HG03378 (cell line): ENCODE data around the gene FXYD4.
A peak's percentile ranks its signal among the peaks of the same experiment; 100 is the strongest.

Experiments
- ATAC-seq: cut with Tn5 transposase; IDR thresholded peaks from one replicate; pipeline ENCODE4 v1.9.1; 2021; ENCODE audit warnings: mild to moderate bottlenecking, moderate library complexity; ENCODE audit not compliant: unreplicated experiment

FXYD4 gene

DNA sequence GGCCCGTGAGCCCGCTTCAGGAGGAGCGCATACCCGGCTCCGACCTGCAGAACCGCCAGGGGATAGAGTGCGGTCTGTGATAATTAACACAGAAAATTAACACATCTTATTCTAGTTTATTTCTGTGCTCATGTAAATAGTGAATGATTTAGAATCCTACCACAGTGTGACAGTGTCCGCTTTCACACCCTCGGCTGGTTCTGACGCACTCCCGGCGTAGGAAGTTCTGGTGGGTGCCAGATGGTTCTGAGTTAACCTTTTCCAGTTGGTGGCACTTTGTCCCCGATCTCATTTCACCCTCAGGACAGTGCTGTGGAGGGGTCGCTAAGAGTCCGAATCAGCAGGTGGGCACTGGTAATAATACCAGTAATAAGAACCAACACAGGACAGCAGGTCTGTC, 28.3 kb upstream of the FXYD4 start:
- no peak for ATAC-seq

DNA sequence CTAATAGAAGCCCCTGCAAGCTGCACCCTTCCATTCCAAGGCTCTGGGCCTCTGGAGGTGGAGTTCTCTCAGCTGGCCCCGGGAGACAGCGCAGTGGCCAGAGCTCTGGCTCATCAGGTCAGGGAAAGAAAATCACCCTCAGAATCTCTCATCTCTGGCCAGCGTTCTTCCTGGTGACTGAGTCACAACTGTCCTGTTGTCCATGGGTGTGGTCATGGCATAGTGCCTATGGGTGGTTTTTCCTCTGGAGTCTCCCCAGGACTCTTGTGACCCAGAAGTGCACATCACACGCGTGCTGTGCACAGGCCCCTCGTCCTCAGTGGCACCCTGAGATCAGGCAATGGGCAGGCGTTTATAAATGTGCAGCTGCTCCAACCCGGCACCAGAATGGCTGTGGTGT, 27.4 kb upstream of the FXYD4 start:
- ATAC-seq, result no peak

DNA sequence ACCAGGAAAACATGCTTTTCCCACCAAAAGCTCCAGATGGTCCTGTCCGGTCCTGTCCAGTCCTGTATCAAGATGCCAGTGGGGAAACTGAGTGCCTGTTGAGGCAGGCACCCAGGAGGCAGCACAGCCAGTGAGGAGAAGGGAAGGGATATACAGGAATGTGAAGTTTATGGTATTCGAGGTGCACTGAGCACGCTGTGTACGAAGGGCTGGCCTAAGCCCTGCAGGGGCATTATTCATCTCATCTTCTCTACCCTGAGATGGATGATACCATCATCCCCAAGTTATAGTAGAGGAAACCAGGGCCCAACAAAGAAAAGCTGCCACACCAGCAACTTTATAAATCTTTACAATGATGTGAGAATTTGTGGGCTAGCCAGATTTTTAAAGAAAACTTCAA, 23.4 kb upstream of the FXYD4 start:
- no peak for ATAC-seq

DNA sequence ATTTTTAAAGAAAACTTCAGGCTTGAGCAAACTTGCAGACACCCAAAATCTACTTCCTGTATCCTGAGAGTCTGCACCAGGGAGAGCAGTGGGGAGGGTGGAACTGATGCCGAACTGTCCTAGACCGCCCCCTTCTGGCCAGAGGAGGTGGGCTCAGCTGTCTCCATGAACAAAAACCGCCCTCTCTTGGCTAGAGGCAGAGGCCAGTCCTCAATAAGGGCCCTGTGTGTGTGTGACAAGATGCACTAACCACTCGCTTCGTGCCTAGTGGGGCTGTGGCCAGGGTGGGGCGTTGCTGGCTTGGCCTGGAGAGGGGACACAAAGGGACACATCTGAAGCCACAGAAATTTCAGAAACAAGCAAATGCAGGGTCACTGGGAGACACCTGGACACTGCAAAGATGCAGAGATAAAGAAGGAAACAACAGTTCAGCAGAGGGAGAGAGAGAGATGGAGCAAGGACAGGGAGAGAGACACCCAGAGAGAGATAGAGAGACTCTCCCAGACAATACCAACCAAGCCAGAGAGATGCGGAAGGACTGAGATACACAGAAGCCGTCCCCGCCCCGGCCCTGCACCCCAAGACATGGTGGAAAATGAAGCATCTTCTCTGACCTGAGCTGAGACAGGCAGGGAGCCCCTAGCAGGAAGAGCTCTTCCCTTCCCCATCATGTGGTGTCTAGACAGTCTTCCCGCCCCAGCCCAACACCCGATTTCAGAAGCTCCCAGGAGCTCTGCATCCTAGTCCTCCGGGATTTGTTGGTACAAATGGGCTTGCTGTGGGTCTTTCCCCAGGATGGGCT, 22.7 kb upstream of the FXYD4 start:
- ATAC-seq, result peak; percentile 98

DNA sequence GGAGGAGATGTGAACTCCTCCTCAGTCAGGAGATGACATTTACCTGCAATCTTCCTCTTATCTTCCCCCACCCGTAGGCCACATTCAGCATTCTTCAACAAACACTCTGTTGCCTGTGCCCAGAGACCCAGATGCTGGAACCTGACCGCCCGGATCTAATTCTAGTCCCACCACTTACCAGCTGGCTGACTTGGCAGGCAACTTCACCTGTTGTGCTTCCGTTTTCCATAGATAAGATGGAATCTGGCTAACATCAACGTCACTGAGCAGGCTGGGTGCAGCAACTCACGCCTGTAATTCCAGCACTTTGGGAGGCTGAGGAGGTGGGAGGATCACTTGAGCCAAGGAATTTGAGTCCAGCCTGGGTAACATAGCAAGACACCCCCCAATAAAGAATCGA, 21.3 kb upstream of the FXYD4 start:
- ATAC-seq, result no peak

DNA sequence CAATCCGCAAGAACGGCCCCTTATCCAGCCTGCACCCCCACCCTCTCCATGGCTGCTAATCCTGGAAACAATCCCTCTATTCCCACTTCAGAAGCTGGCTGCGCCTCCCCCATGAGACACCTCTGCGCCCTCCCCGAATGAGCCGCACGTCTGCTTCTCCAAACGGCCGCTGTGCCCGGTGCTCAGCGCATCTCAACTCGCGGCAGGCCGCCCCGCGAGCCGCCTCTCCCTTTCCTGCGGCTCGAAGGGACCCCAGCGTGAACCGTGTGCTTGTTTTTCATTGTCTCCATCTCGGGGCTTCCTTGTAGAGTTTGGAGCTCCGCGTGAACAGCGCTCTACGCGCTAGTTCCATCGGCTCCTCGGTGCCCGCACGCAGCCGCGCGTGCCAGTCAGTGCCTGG, 20.8 kb upstream of the FXYD4 start:
- no peak for ATAC-seq

DNA sequence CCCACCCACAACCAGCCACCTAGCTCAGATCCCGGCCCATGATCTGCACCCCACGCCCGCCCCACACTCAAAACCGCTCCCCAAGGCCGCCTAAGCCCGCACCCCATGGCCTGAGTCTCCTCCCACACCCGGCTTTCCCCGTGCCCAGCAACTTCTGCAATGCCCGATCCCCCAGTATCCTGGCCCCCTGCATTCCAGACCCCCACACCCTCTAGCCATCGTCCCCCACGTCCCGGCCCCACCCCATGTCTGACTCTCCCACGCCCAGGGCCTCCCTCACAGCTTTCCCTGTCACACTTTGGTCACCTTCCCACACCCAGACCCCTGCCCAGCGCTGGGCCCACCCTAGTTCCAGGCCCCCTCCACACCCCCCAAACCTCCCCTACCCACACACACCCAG, 20.1 kb upstream of the FXYD4 start:
- no peak for ATAC-seq

DNA sequence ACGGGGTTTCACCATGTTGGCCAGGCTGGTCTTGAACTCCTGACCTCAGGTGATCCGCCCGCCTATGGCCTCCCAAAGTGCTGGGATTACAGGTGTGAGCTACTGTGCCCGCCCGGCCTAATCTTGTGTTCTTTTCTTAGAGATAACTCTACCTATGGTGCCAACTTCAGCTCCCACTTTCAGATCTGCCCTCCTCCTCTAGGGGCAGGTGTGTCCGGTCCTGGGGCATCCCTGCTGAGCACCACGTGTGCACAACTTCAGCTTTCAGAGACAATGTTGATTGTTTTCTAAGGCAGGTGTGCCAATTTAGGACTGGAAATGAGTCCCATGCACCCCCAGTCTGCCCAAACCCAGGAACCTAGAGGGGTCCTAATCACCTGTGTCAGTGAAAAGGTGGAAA, 18.5 kb upstream of the FXYD4 start:
- no peak for ATAC-seq

DNA sequence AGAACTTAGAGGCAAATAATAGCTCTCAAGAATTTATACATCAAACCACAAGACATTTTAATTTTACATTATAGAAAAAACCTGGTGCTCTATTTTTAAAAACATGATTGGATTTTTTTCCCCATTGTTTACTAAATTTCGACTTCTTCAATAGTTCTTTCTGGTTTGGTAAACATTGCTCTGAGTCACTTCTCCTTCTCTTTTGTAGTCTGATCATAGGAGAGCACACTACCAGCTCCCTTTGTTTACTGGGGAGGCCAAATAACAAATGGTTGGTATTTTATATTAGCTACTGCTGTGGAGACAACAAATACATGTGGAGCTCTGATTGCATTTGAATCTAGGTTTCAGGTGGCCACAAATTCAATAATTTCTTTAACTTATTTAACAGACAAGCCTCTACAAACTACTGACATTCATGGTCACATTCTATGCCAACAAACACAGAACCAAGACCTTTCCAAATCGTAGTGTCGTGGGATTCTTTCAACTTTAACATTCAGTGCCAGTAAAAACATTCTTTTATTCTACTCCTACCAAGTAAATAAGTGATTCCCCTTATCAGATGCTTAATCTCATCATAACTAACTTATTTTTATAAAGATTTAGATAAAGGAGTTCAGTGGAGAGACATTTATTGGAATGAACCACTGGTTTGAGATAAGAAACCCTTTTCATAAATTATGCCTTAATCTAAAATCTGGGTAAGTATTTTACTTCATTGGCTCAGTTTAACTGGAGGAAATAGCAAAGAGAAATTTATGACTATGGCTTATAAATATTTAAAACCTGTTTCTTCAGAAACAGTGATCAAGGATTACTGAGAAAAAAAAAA, 17.7 kb upstream of the FXYD4 start:
- ATAC-seq, result no peak

DNA sequence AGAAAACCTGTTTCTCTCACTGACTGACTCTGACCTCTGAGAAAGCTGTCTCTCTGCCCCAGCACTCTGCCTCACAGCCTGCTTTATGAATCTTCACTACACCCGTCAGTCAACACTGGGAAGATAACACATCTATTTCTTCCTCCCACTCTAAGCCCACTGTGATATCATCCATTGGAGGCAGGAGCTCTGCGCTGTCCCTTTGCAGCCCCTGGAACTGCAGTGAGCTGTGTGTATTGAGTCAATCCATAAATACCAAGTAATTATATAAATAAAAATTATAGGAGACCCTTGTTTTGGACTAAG, 17.2 kb upstream of the FXYD4 start:
- ATAC-seq, result no peak

DNA sequence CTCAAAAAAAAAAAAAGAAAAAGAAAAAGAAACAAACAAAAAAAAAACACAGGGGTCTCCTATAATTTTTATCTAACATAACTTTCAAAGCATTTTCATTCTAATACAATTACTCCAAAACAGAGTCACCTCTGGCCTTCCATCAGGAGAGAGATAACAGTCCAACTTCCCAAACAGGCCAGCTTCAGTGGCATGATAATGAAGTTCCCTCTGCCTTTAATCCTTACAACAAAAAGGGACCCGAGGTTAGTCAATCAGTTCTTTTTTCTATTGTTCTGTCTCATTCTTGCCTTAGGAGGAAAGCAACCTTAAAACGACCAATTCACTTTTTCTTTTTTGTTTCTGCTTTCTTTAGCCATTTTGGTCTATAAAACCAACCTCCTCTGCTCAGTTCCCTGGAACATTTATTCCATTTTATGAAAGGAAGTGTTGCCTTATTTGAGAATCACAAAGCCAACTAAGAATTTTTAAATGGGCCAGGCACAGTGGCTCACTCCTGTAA, 16.5 kb upstream of the FXYD4 start:
- ATAC-seq, result no peak

DNA sequence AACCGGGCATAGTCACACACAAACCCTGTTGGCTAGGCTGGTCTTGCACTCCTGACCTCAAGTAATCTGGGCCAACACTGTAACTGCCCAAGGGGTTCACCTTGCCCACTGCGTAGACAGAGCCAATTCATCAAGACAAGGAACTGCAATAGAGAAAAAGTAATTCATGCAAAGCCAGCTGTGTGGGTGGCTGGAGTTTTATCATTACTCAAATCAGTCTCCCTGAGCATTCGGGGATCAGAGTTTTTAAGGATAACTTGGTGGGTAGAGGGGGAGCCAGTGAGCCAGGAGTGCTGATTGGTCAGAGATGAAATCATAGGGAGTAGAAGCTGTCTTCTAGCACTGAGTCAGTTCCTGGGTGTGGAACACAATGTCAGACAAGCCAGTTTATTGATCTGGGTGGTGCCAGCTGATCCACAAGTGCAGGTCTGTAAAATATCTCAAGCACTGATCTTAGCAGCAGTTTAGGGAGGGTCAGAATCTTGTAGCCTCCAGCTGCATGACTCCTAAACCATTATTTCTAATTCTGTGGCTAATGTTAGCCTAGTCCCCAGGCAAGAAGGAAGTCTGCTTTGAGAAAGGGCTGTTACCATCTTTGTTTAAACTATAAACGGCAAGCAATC, 15.6 kb upstream of the FXYD4 start:
- ATAC-seq, result no peak

DNA sequence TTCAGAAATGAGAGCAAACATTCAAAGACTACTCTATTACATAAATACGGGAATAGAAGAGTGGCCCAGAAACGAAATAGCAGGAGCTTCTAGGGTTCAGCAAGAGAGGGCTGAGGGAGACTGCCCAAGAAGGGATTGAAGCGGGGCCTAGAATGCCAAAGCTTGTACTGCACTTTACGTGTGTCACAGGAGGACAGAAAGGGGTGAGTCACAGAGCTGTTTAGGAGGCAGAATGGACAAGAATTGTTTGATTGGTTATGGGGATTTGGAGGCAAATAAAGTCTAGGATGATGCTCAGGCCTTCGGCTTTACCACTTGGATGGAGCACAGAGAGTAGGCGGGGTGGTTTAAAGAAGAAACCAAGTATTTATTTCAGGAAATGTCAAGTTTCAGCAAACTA, 11.3 kb upstream of the FXYD4 start:
- no peak for ATAC-seq

DNA sequence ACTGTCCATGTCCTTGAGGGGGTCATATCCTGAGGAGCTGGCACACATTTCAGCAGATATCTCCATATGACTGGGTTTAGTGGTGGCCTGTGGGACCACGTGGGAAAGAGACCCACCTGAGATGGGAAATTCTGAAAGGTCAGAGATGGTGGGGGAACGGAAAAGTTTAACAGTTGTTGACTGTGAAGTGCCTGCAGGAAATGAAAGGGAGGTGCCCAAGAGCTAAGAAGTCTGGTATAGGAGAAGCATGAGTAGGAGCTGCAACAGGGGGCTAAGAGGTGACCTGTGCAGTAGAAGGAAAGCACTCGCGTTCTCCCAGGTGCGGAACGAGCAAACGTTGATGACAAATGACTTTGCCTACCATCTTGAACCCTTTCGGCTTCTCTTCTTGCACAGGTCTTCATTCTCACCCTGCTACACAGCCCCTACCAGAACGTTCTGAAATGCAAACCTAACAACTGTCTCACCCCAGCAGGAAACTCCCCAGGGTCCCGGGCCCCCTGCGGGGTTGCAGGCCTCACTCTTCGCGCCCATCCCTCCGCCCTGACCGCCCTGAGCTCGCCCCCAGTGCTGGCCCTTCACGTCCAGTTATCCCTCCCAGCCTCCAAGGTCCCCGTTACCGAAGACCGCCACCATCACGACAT, 9.8 kb upstream of the FXYD4 start:
- ATAC-seq, result no peak

DNA sequence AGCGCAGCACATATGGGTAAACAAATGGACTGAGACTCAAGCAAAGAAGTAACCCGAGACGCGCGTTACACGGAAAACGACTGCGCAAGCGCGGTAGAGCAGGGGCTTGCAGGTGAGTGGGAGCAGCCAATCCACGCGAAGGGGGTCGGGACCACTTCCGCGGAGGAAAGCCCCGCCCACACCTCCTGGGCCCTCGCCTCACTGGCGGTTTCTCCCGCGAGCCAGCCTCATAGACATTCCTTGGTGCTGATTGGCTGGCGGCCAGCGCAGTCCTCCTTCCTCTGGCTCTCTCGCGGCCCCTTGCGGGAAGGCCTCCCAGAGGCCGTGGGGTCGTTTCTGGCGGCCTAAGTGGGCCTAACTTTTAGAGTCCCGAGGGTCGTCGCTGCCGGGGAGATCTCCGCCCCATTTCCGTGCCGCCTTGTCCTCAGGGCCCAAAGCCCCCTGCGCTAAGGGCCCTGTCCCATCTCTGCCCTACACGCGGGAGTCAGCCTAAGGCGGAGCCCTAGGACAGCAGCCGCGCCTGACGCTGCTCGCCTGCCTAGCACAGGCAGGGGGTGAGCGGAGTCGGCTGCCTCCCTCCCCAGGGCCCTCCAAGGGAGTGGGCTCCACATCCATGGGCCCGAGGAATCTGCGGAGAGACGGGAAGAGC, 9.1 kb upstream of the FXYD4 start:
- peak; percentile 98 for ATAC-seq

DNA sequence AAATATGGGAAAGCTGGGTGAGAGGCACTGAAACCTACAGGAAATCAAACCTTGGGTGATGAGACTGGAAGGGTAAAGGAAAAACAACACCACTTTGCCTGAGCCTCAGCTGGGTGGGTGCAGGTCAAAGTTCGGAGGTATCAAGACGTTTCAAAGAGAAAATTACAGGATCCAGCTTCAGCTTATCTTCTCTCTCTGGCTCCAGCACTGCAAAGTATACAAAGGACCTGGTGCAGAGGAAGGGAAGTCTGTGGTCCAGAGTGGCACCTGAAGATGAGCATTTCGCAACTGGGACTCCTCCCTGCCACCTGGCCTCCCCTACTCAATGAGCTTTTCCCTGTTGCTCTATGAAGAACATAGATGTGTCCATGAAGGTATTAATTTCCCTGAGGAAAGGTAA, 6.4 kb upstream of the FXYD4 start:
- ATAC-seq, result no peak

DNA sequence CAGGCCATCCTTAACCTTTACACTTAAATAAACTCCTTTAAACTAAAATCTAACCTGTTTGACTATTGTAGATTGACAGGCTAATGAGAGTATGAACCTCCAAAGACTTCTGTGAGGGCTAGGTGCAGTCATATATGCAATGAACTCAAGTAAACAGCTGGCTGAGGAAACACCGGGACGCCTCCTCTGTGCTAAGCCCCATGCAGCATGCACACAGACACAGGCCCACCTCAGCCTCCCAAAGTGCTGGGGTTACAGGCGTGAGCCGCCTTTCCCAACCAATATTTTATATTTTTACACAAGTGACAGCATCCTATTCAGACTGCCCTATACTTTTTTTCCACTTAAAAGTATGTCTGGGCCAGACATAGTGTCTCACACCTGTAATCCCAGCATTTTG, 1.5 kb upstream of the FXYD4 start:
- no peak for ATAC-seq

DNA sequence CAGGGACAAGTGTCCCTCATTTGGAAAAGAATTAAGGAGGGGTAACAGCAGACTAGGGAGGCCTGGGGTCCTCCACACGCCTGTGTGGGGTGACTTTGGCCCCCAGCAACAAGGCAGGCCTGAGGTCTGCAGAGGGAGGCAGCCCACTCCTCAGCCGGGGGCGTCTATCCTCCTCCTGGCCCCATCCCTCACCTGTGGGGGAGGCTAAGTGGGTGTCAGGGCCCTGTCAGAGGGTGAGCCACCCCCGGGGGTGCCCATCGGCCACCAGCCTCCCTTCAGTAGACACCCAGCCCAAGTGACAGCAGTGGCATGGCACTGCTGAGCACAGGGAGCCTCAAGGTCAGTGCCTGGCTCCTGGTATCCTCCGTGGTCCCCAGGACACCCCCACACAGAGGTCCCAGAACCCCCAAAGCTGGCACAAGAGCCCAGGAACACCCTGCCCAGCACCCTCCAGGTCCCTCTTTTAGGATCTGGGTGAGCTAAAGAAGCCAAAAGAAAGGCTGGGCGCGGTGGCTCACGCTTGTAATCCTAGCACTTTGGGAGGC, 693 bp upstream of the FXYD4 start:
- ATAC-seq, result no peak

DNA sequence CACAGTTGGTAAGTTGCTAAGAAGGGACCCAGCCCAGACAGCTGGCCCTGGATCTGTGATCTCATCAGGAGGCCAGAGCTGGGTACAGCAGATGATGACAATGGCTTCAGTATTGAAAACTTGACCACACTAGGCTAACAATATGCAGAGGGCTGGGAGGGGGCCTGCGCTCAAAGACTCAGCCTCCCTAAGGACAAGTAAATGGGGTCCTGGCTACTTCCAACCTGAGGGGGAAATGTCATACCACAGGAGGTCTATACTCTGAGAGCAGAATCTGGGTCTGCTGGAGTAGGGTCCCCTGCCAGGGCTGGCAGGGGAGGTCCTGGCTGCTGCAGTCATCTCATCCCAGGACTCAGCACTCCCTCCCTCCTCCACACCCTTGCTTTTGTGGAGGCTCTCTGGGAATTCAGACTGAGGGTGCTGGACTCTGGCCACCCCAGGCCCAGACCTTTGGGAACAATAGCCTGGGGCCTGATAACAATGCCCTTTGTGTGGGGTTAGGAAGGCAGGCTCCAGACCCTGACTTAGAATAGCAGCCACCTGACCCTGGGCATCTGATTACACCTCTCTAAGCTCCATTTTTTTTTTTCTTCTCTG, 1.4 kb downstream of the FXYD4 start:
- ATAC-seq, result no peak

DNA sequence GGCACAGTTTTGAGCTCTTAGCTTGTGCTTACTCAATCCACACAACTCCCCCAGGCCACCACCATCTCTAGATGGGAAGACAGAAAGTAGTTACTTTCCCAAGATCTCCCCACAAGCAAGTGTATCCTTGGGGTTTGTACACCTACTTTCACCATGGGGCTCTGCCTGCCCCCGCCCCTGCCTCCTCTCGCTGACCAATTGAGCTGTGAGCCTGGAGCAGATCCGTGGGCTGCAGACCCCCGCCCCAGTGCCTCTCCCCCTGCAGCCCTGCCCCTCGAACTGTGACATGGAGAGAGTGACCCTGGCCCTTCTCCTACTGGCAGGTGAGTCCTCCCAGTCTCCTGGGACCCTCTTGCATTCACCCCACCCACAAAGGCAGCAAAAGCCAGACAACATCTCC, 2.0 kb downstream of the FXYD4 start:
- no peak for ATAC-seq
